DMS53 (cell line): ENCODE data around the gene MRPL33.

Experiments
- DNase-seq: peaks from one replicate; lab custom pipeline; 2025; lab: John Stamatoyannopoulos, UW

MRPL33 gene

GRCh38 chr2:27808984-27809383 is 37.5 kb downstream of the MRPL33 start:
- no peak for DNase-seq

- no peak for DNase-seq
Measured at GRCh38 chr2:27809761-27810241, 38.3 kb downstream of the MRPL33 start.

GRCh38 chr2:27810455-27810854 is 38.9 kb downstream of the MRPL33 start:
- DNase-seq: no peak

- DNase-seq: no peak
Measured at GRCh38 chr2:27811768-27812167, 40.2 kb downstream of the MRPL33 start.

- no peak for DNase-seq
Measured at GRCh38 chr2:27814758-27815157, 43.2 kb downstream of the MRPL33 start.

- DNase-seq: no peak
Measured at GRCh38 chr2:27815860-27816438, 44.4 kb downstream of the MRPL33 start.

GRCh38 chr2:27822049-27822448 is 50.5 kb downstream of the MRPL33 start:
- DNase-seq: no peak

GRCh38 chr2:27823135-27823534 is 51.6 kb downstream of the MRPL33 start:
- DNase-seq: no peak

- no peak for DNase-seq
Measured at GRCh38 chr2:27823569-27823968, 52.0 kb downstream of the MRPL33 start.

- no peak for DNase-seq
Measured at GRCh38 chr2:27824401-27824800, 52.9 kb downstream of the MRPL33 start.

GRCh38 chr2:27828305-27828704 is 56.8 kb downstream of the MRPL33 start:
- DNase-seq: peak; percentile 47
